ENCODE measurements around the gene CPED1. TPM values are rescaled to one million over a fixed set of nuclear protein-coding genes. Genes with fewer than 3 reads are reported as not detected.

The CPED1 gene
- total and polyA plus RNA-seq, 2 experiments from 2014 or later, result 0.17 to 0.47 TPM

GRCh38 chr7:121169469-121169868, 181.0 kb downstream of the CPED1 start:
- Histone ChIP-seq H3K79me2 (replicated peaks; ENCODE audit: insufficient read depth) (no peaks in the 10 kb centered on the region), H3K27me3 (ENCODE audit: insufficient read depth) (no peaks in the 10 kb centered on the region), H3F3A (replicated peaks; ENCODE audit: low read depth) (no peaks in the 10 kb centered on the region), H3K27ac (ENCODE audit: low read depth) (no peak overlapping the region), H3K4me1 (ENCODE audit: insufficient read depth) (no peaks in the 10 kb centered on the region), H3K36me3 (ENCODE audit: insufficient read depth) (no peaks in the 10 kb centered on the region), H3K4me2 (no peak overlapping the region), H3K9me2 (ENCODE audit: insufficient read depth) (no peaks in the 10 kb centered on the region), H4K20me1 (replicated peaks; ENCODE audit: insufficient read depth) (no peaks in the 10 kb centered on the region), H2AFZ (no peak overlapping the region), H3K4me3 (no peak overlapping the region)
- no peak for ATAC-seq
- Mint-ChIP-seq H3K27ac (no peak overlapping the region), H3K36me3 (ENCODE audit: low read depth) (no peaks in the 10 kb centered on the region), H3K27me3 (ENCODE audit: insufficient read depth, low read depth, poor library complexity) (no peaks in the 10 kb centered on the region), H3K4me3 (no peak overlapping the region), H3K4me1 (peaks cover 4% of the 10 kb centered on the region; the same call in 2 of the 3 replicates), H3K9me3 (no peaks in the 10 kb centered on the region)
- DNase-seq (ENCODE audit: low spot score), result no peak
- TF ChIP-seq NANOG (IDR thresholded peaks at IDR 0.05; ENCODE audit: borderline replicate concordance), result no peak
- no peak for TF ChIP-seq ZNF462 (CRISPR knock-in tag; IDR thresholded peaks at IDR 0.05)
- TF ChIP-seq JUNB (IDR thresholded peaks at IDR 0.05; ENCODE audit: unreplicated experiment), result no peak
- no peak for TF ChIP-seq STAT1 (IDR thresholded peaks at IDR 0.05; ENCODE audit: unreplicated experiment)
- no peak for TF ChIP-seq ZNF331 (CRISPR knock-in tag; IDR thresholded peaks at IDR 0.05; ENCODE audit: low read depth)

- H3K4me3 ChIP-seq, result no peak overlapping the region
- H3K36me3 ChIP-seq (ENCODE audit: insufficient read depth), result no peaks in the 10 kb centered on the region
- no peaks in the 10 kb centered on the region for H3F3A ChIP-seq (replicated peaks; ENCODE audit: low read depth)
- no peaks in the 10 kb centered on the region for H3K4me1 Mint-ChIP-seq
- H3K4me2 ChIP-seq, result no peak overlapping the region
- H3K27ac ChIP-seq (ENCODE audit: low read depth), result no peak overlapping the region
- H3K27me3 ChIP-seq (ENCODE audit: insufficient read depth), result no peaks in the 10 kb centered on the region
- no peak overlapping the region for H3K27ac Mint-ChIP-seq
- no peak overlapping the region for H2AFZ ChIP-seq
- ATAC-seq, result no peak
- H3K36me3 Mint-ChIP-seq (ENCODE audit: low read depth), result no peaks in the 10 kb centered on the region
- H3K4me3 Mint-ChIP-seq, result no peak overlapping the region
- H3K4me1 ChIP-seq (ENCODE audit: insufficient read depth), result no peaks in the 10 kb centered on the region
- H3K9me2 ChIP-seq (ENCODE audit: insufficient read depth), result no peaks in the 10 kb centered on the region
- DNase-seq (ENCODE audit: low spot score), result no peak
- no peaks in the 10 kb centered on the region for H3K9me3 Mint-ChIP-seq
- H3K27me3 Mint-ChIP-seq (ENCODE audit: insufficient read depth, low read depth, poor library complexity), result no peaks in the 10 kb centered on the region
- no peaks in the 10 kb centered on the region for H4K20me1 ChIP-seq (replicated peaks; ENCODE audit: insufficient read depth)
- no peaks in the 10 kb centered on the region for H3K79me2 ChIP-seq (replicated peaks; ENCODE audit: insufficient read depth)
- TF ChIP-seq EZH2 (IDR thresholded peaks at IDR 0.05; ENCODE audit: low read depth, unreplicated experiment) (no peak), STAT1 (IDR thresholded peaks at IDR 0.05; ENCODE audit: unreplicated experiment) (no peak), CTCF (conservative IDR thresholded peaks at IDR 0.05; ENCODE audit: low read depth in 2 of 2) (no peak), NANOG (IDR thresholded peaks at IDR 0.05; ENCODE audit: borderline replicate concordance) (no peak), EZH2phosphoT487 (IDR thresholded peaks at IDR 0.05; ENCODE audit: unreplicated experiment) (no peak)
These were observed 184.0 kb downstream of the CPED1 start for GRCh38 chr7:121172484-121172883.

Measured in GM23338 (cell line).